Measurements from ENCODE around the gene ARVCF. TPM values are rescaled to one million over a fixed set of nuclear protein-coding genes. Genes with fewer than 3 reads are reported as not detected.

The ARVCF gene
- total RNA-seq, 1 experiment from 2014 or later = 0.58 TPM

DNA sequence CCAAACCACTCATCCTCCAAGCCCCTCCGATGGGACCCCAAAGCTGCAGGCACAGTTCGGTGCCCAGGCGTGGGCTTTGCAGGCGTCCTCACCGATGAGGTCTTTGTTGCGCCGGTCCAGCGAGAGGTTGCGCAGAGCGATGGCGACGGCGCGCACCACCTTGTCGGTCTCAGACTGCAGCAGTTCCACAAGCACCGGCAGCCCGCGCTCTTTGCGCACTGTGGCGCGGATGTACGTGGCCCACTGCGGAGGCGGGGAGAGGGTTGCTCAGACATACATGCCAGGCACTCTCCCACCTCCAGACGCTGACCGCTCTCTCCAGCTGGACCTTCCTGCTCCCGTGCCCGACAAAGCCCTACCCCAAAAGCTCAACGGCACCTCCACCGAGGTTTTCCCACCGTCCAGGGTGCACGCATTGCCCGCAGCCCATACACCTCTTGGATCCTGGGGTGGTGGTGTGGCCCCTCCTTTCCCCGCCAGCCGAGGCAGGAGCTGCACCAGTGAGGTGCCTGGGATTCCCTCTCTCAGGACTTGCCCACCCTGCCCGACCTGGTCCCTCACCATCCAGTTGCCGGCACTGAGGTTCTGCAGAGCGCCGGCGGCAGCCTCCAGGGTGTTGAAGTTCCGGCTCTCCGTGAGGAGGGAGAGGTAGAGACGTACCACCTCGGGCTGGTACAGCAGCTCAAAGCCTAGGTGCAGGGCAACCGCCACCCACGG lies 42.9 kb downstream of the ARVCF start:
- no peak for DNase-seq (ENCODE audit: low spot score)

DNA sequence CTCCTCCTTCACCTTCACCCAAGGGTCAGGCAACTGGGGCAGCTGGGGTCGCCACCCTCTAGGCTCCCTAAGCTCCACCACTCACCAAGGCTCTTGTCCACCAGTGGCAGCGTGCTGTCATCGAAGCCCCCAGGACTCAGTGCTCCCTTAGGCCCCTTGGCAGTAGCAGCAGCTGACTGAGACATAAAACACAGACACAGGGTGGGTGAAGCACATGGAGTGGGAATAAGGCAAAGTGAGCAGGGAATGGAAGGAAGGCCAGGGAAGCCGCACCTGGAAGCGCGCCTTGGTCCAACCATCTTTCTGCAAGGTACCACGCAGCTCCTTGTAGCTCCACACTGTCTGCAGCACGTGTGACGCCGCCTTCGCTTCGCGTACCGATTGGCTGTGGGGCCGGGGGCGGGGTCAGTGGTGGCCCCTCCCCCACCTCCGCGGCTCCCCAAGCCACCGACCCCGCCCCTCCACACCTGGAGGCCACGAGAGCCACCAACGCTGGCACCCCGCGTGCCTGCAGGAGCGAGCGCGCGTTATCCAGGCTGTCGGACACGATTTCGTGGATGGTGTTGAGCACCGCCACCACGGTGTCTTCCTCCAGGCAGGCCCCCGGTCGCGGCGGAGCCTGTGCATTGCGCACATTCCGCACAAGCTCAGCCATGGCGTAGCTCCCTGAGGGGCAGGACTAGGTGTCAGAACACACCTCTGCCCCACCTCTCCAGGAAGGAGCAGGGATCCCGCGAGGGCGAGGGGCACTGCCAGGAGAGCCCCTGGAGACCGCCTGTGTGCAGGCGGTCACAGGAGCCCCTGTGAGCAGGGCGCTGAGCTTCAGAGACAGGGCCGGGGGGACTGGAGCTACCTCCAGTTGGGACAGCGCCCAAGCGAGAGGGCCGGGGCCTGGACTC lies 43.7 kb downstream of the ARVCF start:
- no peak for DNase-seq (ENCODE audit: low spot score)

DNA sequence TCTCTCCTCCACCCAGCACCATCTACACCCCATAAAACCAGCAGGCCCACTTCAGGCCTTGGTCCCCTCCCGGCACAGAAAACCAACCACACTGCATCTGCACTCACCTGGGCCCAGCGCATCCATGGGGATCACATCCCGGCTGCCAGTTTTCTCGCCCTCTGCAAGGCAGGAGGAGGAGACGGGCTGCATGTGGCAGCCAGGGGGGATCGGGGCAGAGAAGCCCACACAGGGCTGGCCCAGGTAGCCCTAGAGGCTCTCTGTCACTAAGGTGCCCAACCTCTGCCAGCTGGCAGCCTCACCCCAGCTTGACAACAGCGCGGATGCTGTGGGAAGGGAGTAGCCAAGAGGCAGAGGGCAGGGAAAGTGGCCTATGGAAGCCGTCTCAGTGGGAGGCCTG lies 44.4 kb downstream of the ARVCF start:
- DNase-seq (ENCODE audit: low spot score) = no peak

DNA sequence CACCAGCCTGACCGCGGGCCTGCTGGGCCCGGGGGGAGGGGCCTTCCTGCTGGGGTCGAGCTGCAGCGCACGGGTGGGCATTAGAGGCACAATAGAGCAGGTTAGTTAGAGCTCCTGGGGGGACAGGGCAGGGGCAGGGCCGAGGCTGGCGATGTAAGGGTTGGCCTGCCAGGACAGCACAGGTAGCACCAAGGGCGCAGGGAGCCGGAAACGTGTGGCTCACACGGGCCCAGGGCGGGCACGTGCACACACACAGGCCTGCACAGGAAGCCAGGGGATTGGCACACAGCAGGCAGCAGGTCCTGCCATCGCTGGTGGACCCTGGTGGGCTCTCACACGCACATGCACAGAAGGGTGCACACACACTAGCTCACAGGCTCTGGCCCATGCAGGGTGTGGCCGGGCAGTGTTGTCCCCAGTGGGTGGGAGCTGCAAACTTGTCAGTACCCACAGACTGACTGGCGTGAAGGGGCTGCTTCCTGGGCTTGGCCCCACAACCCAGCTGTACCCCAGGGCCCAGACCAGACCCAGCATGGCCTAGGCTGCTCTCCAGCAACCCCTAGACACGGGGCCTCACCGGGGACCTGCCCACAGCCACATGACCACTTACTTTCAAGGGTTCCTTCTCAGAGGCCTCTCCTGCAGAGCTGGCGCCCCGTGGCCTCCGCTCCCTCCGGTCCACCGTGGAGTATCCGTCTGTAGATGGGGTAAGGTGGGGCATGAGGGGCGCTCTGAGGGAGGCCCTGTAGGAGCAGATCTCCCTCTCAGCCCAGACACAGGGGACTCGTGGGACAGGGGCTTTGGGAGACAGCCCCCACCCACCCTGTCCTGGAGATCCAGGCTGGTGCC lies 45.1 kb downstream of the ARVCF start:
- no peak for DNase-seq (ENCODE audit: low spot score)

DNA sequence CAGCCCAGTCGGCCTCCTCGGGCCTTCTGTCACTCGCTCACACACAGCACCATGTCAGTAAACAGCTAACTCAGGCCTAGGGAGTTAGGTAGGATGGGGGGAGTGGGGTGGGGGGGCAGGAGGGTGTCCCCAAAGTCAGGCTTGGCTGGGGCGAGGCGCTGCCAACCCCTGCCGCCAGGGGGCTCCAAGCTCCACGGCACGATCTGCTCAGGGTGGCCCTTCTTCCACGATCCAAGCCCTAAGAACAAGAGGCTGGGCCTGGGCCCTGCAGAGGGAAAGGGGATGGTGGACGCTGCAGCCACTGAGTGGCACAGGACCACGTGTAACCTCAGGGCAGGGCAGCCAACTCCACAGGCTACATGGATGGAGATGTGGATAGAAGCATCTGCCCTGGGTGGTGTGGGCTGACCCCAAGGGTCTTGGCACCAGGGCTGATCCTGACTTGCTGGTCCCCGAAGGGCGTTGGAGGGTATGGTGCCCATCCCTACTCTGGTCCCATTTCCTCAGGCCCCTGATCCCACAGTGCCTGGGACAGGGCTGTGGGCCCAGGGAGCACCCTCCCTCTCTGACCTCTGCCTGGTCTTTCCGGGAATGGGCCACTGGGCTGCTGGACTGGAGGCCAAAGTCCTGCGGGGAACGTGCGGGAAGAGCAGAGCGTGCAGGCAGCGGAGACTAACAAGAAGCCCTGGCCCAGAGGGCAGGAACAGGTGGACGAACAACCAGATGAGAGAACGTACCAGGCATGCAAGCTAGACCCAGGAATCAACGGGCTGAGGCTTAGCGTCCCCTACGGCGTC lies 45.9 kb downstream of the ARVCF start:
- peak; percentile 23 for DNase-seq (ENCODE audit: low spot score)

DNA sequence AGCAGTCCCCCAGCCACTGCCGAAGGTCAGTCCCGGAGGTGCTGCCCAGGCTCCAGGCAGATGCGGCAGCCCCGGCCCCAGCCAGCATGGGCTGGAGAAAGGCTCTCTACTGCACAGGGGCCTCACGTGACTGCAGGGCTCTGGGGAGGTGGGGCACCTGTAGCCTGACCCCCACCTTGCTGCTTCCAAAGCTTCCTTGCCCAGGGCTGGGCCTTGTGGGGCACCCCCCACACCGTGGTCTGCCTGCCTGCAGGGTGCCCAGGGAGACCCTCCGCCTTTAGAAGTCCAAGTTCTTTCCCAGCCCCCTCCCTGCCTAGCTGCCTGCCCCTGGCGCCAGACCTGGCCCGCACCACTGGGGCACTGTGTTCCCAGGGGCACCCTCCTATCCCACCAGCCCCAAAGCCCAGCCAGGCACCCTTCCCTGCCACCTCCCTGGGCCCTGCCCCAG lies 46.6 kb downstream of the ARVCF start:
- DNase-seq (ENCODE audit: low spot score) = no peak

DNA sequence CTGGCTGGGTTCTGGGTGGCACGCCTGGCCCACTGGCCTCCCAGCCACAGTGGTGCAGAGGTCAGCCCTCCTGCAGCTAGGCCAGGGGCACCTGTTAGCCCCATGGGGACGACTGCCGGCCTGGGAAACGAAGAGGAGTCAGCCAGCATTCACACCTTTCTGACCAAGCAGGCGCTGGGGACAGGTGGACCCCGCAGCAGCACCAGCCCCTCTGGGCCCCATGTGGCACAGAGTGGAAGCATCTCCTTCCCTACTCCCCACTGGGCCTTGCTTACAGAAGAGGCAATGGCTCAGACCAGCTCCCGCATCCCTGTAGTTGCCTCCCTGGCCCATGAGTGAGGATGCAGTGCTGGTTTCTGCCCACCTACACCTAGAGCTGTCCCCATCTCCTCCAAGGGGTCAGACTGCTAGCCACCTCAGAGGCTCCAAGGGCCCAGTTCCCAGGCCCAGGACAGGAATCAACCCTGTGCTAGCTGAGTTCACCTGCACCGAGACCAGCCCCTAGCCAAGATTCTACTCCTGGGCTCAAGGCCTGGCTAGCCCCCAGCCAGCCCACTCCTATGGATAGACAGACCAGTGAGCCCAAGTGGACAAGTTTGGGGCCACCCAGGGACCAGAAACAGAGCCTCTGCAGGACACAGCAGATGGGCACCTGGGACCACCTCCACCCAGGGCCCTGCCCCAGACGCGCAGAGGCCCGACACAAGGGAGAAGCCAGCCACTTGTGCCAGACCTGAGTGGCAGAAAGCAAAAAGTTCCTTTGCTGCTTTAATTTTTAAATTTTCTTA lies 47.3 kb downstream of the ARVCF start:
- no peak for DNase-seq (ENCODE audit: low spot score)

DNA sequence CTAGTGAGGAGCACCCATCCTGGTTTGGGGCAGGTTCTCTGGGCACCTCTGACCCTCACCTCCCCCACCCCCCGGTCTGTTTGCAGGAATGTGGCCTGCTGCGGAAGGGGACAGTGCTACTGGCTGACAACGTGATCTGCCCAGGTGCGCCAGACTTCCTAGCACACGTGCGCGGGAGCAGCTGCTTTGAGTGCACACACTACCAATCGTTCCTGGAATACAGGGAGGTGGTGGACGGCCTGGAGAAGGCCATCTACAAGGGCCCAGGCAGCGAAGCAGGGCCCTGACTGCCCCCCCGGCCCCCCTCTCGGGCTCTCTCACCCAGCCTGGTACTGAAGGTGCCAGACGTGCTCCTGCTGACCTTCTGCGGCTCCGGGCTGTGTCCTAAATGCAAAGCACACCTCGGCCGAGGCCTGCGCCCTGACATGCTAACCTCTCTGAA lies 48.2 kb downstream of the ARVCF start:
- no peak for DNase-seq (ENCODE audit: low spot score)

DNA sequence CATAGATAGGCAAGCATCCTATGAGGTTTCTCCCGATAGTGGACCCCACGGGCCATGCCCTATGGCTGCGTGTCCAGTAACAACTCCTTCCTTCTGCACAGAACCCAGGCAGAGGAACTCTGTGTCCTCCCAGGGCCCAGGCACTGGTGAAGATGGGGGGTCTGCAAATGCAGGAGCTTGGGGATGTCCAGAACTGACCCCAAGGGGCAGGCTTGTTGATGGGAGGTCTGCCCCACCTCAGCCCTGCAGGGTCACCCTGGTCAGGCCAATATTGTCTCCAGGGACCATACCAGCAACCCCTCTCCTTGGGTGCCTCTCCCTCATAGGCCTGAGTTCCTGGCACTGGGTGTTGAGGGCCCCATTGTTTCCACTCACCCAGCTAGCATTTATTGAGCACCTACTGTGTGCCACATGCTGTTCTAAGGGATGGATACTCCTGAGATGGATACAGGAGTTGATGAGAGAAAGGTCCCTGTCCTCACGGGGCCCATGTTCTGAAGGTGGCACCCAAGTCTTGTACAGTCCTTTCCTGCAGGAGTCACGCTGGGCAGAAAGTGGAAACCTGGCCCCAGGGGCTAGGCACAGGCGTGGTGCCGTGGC lies 48.7 kb downstream of the ARVCF start:
- no peak for DNase-seq (ENCODE audit: low spot score)

DNA sequence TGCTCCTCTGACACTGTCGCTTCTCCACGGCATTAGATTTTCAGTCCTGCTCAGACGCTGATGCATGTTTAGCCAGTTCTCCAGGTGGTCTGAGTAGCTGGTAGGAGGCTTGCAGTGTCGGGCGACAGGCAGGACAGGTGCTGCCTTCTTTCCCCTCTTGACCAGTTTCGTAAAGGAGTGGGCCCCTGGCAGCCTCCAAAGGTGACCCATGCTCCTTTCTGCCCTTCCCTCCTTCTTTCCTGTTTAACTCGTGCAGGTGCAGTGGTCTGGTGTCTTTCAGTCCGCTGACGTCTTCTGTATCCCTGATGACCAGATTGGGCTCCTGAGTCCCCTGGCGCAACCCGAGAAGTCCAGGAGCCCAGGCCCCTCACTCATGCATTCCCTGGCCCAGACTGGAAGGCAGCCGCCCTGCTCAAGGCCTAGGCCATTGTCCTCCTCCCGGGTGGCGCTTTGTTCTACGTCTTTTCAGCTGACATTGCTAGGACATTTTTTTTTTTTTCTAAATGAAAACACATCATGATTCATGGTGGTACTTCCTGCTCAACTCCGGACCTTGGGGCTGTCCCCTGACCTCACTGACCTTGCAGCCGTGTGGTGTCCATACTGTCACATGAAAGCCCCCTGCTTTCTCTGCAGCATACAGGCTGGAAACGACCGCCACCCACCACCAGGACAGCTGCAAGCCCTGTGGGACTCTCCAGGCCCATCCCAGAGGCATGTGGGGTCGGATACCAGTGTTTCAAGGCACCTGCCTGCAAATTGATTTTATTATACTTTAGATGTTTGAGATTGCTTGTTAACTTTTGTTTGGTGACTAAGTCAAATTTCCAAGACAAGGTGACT lies 49.5 kb downstream of the ARVCF start:
- no peak for DNase-seq (ENCODE audit: low spot score)

DNA sequence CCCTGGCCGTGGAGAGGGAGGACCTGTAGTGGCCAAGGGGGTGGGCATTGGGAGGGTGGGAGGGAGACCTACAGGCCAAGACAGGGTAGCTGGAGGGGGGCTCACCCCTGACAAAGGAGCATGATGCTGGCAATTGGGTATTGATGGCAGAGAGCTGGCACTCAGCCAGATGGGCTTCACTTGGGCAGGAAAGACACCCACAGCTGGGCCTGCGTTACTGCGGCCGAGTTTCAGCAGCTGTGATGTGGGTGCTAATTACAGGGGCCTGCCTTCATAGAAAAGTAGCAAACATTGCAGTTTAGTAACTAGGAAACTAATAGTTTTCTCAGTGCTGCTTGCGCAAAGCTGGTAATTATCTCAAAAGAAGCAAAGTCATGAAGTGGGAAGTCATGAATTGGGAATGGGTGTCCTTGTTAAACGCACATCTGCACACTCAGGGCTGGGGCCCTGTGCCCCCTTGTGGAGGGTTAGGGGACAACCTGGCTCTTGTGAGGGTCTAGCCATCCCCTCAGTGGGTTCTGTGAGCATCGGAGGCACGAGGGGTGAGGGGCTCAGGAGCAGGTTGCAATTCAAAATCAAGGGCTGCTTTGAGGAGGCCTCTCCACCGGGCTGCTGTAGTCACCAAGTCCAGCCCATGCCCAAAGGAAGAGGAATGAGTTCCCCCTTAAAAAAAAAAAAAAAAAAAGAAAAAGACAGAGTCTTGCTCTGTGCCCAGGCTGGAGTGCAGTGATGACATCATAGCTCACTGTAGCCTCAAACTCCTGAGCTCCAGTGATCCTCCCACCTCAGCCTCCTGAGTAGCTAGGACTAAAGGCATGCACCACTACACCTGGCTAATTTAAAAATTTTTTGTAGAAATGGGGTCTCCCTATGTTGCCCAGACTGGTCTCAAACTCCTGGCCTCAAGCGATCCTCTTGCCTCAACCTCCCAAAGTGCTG lies 50.6 kb downstream of the ARVCF start:
- DNase-seq (ENCODE audit: low spot score) = no peak

DNA sequence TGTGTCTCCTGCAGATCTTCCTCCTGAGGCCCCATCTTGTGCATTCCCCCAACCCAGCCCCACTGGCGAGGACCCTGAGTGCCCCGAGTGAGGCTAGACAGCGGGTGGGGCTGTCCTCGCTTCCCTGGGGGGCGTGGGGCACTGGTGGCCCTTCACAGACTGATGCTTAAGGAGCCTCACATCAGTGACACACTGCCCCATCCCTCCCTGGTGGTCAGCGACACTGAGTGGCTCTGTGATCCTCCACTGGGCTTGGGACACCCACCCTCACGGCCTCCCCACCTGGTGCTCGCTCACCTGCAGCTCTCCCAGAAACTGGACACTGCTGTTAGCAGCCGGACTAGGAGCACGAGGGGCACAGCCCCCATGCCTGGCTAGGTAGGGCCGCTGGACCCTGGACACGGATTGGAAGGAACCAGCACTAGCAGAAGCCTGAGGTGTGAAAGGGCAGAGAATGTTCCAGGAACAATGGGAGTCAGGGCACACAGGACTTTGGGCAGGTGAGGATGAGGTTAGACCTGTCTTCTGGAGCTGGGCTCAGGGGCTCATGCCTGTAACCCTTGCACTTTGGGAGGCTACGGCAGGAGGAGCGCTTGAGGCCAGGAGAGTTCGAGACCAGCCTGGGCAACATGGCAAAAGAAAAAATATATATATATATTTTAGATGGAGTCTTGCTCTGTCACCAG lies 51.8 kb downstream of the ARVCF start:
- DNase-seq (ENCODE audit: low spot score) = no peak

DNA sequence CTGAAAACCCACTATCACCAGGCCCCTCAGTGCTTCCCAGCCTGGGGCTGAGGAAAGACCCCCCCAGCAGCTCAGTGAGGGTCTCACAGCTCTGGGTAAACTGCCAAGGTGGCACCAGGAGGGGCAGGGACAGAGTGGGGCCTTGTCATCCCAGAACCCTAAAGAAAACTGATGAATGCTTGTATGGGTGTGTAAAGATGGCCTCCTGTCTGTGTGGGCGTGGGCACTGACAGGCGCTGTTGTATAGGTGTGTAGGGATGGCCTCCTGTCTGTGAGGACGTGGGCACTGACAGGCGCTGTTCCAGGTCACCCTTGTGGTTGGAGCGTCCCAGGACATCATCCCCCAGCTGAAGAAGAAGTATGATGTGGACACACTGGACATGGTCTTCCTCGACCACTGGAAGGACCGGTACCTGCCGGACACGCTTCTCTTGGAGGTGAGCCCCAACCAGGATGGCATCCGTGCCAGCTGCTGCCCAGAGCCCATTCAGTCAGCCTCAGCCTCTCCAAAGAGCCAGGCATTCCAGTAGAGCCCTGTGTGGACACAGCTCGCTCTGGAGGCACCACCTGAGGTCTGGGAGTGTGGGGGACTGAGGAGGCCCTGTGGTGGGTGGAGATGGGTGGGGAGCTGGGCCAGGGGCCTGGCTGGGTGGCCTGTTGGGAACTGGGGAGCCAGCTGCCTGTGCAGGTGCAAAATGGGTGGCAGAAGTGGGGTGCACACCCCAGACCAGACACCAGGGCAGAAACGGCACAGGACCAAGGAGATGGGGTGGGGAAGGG lies 52.6 kb downstream of the ARVCF start:
- DNase-seq (ENCODE audit: low spot score) = no peak

DNA sequence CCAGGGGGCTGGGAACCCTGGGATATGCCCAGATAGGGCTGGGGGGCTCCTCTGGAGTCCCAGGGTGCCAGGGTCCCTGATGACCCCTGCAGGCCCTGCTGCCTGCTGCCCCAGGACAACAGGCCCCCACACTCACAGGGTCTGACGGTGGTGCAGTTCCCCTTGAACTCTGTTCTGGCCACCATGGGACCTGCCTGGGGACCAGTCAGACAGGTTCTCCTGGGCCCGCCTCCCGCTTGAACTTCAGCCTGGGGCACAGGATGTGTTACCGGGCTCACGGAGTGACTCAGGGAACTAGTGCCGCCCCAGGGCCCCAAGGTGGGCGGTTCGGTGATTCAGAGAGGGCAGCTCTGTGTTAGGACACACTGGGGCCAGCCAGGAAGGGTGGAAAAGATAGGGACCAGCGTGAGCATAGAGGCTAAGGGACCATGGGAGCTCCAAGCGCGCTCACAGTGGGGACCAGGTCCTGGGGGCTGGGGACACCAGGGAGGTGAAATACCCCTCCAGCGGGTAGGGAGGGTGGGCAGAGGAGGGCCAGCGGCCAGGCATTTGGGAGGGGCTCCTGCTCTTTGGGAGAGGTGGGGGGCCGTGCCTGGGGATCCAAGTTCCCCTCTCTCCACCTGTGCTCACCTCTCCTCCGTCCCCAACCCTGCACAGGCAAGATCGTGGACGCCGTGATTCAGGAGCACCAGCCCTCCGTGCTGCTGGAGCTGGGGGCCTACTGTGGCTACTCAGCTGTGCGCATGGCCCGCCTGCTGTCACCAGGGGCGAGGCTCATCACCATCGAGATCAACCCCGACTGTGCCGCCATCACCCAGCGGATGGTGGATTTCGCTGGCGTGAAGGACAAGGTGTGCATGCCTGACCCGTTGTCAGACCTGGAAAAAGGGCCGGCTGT lies 53.5 kb downstream of the ARVCF start:
- peak; percentile 28 for DNase-seq (ENCODE audit: low spot score)

DNA sequence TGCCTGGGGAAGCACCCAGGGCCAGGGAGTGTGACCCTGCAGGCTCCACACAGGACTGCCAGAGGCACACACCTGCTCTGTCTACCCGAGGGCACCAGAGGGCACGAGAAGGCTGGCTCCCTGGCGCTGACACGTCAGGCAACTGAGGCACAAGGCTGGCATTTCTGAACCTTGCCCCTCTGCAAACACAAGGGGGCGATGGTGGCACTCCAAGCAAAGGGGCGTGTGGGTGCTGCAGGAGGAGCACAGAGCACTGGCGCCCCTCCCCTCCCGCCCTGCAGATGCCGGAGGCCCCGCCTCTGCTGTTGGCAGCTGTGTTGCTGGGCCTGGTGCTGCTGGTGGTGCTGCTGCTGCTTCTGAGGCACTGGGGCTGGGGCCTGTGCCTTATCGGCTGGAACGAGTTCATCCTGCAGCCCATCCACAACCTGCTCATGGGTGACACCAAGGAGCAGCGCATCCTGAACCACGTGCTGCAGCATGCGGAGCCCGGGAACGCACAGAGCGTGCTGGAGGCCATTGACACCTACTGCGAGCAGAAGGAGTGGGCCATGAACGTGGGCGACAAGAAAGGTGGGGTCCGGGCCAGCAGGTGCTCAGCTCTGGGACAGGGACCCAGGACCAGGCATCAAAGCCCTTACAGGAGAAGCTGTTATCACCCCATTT lies 54.2 kb downstream of the ARVCF start:
- peak; percentile 41 for DNase-seq (ENCODE audit: low spot score)

Measured in H4 (cell line).